ENCODE data around the gene TUT7.

TUT7 gene

DNA sequence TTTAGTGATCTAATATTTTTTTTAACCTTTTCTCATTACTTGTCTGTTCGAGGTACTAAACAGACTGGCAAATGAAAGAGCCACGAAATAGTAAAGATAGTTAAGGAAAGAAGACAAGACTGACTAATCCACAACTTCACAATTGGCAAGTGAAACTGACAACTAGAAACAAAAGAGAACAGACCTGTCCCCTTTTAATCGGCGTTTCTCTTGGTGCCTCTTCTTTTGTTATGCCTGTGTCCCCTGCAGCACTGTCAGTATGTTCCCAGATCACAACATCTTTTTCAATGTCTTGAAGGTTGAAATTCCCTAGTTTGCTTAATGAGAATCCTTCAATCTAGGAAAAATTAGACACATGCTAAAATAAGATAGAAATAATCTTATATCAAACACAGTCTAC is 26.1 kb downstream of the TUT7 start:
- in situ Hi-C loops (cut with HindIII; ENCODE audit: low sequenced_read_pairs), result no loop called here
- DNase-seq (ENCODE audit: low read depth), result no peak
- H3K4me3 ChIP-seq (ENCODE audit: low read depth, low read length), result no peak overlapping the region
- TF ChIP-seq, protein P1, sequence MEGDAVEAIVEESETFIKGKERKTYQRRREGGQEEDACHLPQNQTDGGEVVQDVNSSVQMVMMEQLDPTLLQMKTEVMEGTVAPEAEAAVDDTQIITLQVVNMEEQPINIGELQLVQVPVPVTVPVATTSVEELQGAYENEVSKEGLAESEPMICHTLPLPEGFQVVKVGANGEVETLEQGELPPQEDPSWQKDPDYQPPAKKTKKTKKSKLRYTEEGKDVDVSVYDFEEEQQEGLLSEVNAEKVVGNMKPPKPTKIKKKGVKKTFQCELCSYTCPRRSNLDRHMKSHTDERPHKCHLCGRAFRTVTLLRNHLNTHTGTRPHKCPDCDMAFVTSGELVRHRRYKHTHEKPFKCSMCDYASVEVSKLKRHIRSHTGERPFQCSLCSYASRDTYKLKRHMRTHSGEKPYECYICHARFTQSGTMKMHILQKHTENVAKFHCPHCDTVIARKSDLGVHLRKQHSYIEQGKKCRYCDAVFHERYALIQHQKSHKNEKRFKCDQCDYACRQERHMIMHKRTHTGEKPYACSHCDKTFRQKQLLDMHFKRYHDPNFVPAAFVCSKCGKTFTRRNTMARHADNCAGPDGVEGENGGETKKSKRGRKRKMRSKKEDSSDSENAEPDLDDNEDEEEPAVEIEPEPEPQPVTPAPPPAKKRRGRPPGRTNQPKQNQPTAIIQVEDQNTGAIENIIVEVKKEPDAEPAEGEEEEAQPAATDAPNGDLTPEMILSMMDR (IDR thresholded peaks at IDR 0.05; ENCODE audit: low read depth, low read length, missing control alignments), result no peak

DNA sequence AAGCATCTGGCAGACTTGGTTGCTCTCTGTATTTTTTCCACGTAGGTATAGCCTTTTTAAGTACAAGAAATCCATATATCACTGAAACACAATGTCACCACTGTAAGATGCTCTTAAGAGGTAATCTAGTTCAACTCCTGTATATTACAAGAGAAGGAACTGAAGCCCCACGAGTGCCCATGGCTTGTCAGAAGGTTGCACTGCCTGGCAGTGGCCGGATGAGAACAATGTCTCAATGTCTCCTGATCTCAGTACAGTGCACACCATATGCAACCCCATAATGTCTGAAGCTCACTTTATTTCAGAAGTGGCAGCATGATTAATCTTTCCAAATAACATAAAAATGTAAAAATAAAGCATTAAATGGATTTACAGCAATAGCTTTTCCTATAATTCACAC is 27.7 kb downstream of the TUT7 start:
- in situ Hi-C loops (cut with HindIII; ENCODE audit: low sequenced_read_pairs), result no loop called here
- no peak for DNase-seq (ENCODE audit: low read depth)
- no peak overlapping the region for H3K4me3 ChIP-seq (ENCODE audit: low read depth, low read length)
- TF ChIP-seq, protein P1 (IDR thresholded peaks at IDR 0.05; ENCODE audit: low read depth, low read length, missing control alignments), result no peak

DNA sequence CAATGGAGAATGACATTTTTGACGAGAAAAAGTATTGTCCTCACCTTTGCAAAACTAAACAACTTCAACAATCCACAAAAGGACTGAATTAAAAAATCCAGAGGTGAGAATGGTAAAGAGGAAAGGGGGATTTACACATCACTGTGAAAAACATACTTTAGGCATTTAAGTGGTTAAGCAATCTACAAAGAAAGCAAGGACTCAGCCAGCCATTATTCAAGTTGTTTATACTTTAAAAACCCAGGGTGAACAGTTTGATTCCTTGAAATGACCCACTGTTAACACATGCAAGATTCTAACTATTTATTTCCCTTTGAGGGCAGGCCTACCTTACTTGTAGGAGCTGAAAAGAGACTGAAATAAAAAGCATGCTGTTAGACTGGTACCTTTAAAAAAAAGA is 29.3 kb downstream of the TUT7 start:
- no peak overlapping the region for H3K4me3 ChIP-seq (ENCODE audit: low read depth, low read length)
- in situ Hi-C loops (cut with HindIII; ENCODE audit: low sequenced_read_pairs), result no loop called here
- TF ChIP-seq, protein P1 (IDR thresholded peaks at IDR 0.05; ENCODE audit: low read depth, low read length, missing control alignments), result no peak
- DNase-seq (ENCODE audit: low read depth), result no peak

DNA sequence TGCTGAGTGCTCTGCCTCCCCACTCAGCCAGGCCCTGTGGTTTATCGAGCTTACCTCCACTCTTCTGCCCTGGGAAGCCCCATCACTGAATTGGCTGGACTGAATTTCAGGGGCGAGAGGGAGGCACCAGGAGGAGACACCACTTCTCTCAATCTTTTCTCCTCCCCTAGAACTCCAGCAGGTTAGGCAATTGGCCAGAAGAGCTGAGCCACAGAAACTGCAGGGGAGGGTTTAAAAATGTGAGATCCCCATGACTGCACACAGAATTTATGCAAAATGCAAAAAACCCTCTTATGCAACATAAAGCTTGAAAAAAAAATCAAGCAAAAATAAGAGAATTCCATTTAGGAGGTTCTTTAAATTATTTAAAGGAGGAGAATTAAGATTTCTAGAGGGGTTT is 29.9 kb downstream of the TUT7 start:
- DNase-seq (ENCODE audit: low read depth), result peak; percentile 60
- H3K4me3 ChIP-seq (ENCODE audit: low read depth, low read length), result no peak overlapping the region
- in situ Hi-C loops (cut with HindIII; ENCODE audit: low sequenced_read_pairs), result no loop called here
- TF ChIP-seq, protein P1 (IDR thresholded peaks at IDR 0.05; ENCODE audit: low read depth, low read length, missing control alignments), result no peak

DNA sequence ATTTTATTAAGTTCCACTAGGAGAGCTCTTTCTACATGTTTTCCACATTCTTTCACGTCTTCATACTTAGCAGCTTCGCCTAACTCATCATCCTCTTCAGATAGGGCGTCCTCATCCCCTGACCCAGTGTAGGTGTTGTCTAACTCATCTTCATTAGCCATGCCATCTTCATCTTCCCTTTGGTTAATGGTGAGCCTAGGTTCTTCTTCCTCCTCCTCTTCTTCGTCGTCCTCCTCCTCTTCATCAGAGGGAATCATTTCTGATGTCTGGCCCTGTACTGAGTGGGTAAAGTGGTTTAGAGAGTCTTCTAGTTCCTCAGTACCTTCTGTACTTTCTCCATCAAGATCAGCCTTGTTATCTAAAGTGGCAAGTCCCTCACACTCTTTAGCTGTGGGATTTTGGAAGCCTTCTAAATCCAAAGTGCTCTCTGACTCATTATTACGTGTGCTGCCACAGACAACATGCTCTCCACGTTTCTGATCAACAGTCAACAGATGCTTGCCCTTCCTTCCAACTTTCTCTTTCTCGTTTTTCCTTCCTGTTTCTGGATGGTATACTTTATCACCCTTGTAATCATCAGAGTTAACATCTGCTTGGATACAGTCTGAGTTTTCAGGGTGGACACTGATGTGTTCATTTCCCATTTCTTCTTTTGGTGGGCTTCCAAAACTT is 31.1 kb downstream of the TUT7 start:
- TF ChIP-seq, protein P1 (IDR thresholded peaks at IDR 0.05; ENCODE audit: low read depth, low read length, missing control alignments), result no peak
- H3K4me3 ChIP-seq (ENCODE audit: low read depth, low read length), result no peak overlapping the region
- in situ Hi-C loops (cut with HindIII; ENCODE audit: low sequenced_read_pairs), result no loop called here

DNA sequence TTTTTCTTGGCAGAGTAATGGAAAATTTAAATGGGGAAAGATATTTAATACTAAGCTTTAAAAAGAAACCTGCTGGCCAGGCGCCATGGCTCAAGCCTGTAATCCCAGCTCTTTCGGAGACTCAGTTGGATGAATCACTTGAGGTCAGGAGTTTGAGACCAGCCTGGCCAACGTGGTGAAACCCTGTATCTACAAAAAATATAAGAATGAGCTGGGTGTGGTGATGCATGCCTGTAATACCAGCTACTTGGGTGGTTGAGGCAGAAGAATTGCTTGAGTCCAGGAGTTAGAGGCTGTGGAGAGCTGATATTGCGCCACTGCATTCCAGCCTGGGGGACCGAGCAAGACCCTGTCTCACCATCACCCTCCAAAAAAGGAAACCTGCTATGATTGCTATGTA is 32.8 kb downstream of the TUT7 start:
- in situ Hi-C loops (cut with HindIII; ENCODE audit: low sequenced_read_pairs), result no loop called here
- TF ChIP-seq, protein P1 (IDR thresholded peaks at IDR 0.05; ENCODE audit: low read depth, low read length, missing control alignments), result no peak
- peak; percentile 40 for DNase-seq (ENCODE audit: low read depth)
- no peak overlapping the region for H3K4me3 ChIP-seq (ENCODE audit: low read depth, low read length)

More for the DNA sequence above, 31.1 kb downstream of the TUT7 start:
- DNase-seq (ENCODE audit: low read depth), result no peak

All from astrocyte of the cerebellum (primary cell).